HCT116 (cell line): Measurements from ENCODE around the gene TPD52L2. TPM values are rescaled to one million over a fixed set of nuclear protein-coding genes. Genes with fewer than 3 reads are reported as not detected.

ENCODE experiments used
- ATAC-seq: fragments of 200-7000 bp; cut with Tn5 transposase; 2 replicates; pipeline ENCODE4 v1.9.1; 2020; ENCODE audit warnings: mild to moderate bottlenecking, moderate library complexity
- BruUV-seq: library from RNA; stranded (reverse); fragments of 400-500 nt; replicated peaks from 2 replicates; lab custom pipeline; 2021; lab: Mats Ljungman, UMichigan
- CTCF ChIA-PET: fragments of 300-600 bp; sonication (Branson Sonifier 250); formaldehyde crosslinking; loops from one replicate; lab custom pipeline; 2021; ENCODE audit warnings: antibody characterized with exemption; lab: Charles Lee
- POLR2A ChIA-PET: fragments of 300-600, 350-600 bp; sonication (Branson Sonifier 250); formaldehyde crosslinking; loops from one replicate; lab custom pipeline; 2021; ENCODE audit warnings: antibody characterized with exemption; lab: Charles Lee
- RAD21 ChIA-PET, 2 experiments: fragments of 300-600 bp; sonication (Branson Sonifier 250); formaldehyde crosslinking; loops; one replicate each; lab custom pipeline; 2023; ENCODE audit warnings: low total read pairs in 2 of 2; ENCODE audit not compliant: uncharacterized antibody in 2 of 2, unreplicated experiment in 2 of 2, low non-redundant PET in 1 of 2; lab: Charles Lee
- DNase-seq: peaks from one replicate; pipeline ENCODE4 v3.0.0-alpha.2; 2010; ENCODE audit warnings: low read depth, low spot score
- H2AFZ ChIP-seq: fragments of 200-600 bp; shearing (Covaris generic), sonication (generic); 2 replicates; pipeline ENCODE4 v1.6.1; 2017; ENCODE audit warnings: low read depth, mixed run types, mixed read lengths, antibody characterized with exemption, low read length; ENCODE audit not compliant: poor library complexity, severe bottlenecking
- H3K27ac ChIP-seq: 2 replicates; pipeline ENCODE4 v1.5.1; 2012; ENCODE audit warnings: low read depth, low read length
- H3K27me3 ChIP-seq: fragments of 200-600 bp; sonication (generic); 2 replicates; pipeline ENCODE4 v1.6.1; 2016; ENCODE audit warnings: mixed run types, low read length, mixed read lengths; ENCODE audit not compliant: insufficient read depth
- H3K36me3 ChIP-seq, 2 experiments: fragments of 200-500 bp in 1 of 2; fragments of 200-600 bp in 1 of 2; sonication (Bioruptor generic) in 1 of 2; sonication (generic) in 1 of 2; 2 replicates each; pipeline versions ENCODE4 v1.5.1 to v1.6.1; 2014 to 2016; ENCODE audit warnings: low read length in 2 of 2, inconsistent platforms in 1 of 2, mixed read lengths in 1 of 2, mixed run types in 1 of 2; ENCODE audit not compliant: insufficient read depth in 2 of 2, control insufficient read depth in 1 of 2
- H3K4me1 ChIP-seq, 2 experiments: fragments of 200-600 bp in 1 of 2; sonication (generic) in 1 of 2; 2 replicates each; pipeline versions ENCODE4 v1.5.1 to v1.6.1; 2012 to 2017; ENCODE audit warnings: low read length in 2 of 2, inconsistent platforms in 1 of 2, mild to moderate bottlenecking in 1 of 2, mixed read lengths in 1 of 2, mixed run types in 1 of 2, moderate library complexity in 1 of 2; ENCODE audit not compliant: insufficient read depth in 2 of 2, control insufficient read depth in 1 of 2
- H3K4me2 ChIP-seq: fragments of 200-600 bp; sonication (generic); 2 replicates; pipeline ENCODE4 v1.6.1; 2017; ENCODE audit warnings: mixed run types, low read length, mixed read lengths
- H3K4me3 ChIP-seq, 2 experiments: fragments of 200-600 bp in 1 of 2; sonication (generic) in 1 of 2; replicated peaks in 1 of 2; 2 replicates each; pipeline ENCODE4 v1.5.1; 2011 to 2016; ENCODE audit warnings: low read length in 2 of 2, control low read depth in 1 of 2, low read depth in 1 of 2, mild to moderate bottlenecking in 1 of 2, mixed read lengths in 1 of 2, mixed run types in 1 of 2
- H3K79me2 ChIP-seq: fragments of 200-600 bp; sonication (generic); 2 replicates; pipeline ENCODE4 v1.6.1; 2017; ENCODE audit warnings: mild to moderate bottlenecking, mixed run types, low read length, moderate library complexity, mixed read lengths; ENCODE audit not compliant: insufficient read depth
- H3K9ac ChIP-seq: fragments of 200-600 bp; sonication (generic); 2 replicates; pipeline ENCODE4 v1.6.1; 2016; ENCODE audit warnings: low read length, mixed read lengths
- H3K9me2 ChIP-seq: fragments of 200-600 bp; sonication (generic), shearing (Covaris generic); 2 replicates; pipeline ENCODE4 v1.6.1; 2017; ENCODE audit warnings: mixed run types, mild to moderate bottlenecking, moderate library complexity; ENCODE audit not compliant: insufficient read depth
- H3K9me3 ChIP-seq, 2 experiments: fragments of 200-500 bp in 1 of 2; fragments of 200-600 bp in 1 of 2; sonication (Bioruptor generic) in 1 of 2; sonication (generic) in 1 of 2; 2 replicates each; pipeline ENCODE4 v1.6.1; 2014 to 2017; ENCODE audit warnings: low read length in 2 of 2, mixed read lengths in 2 of 2, inconsistent platforms in 1 of 2, low read depth in 1 of 2, mild to moderate bottlenecking in 1 of 2, mixed run types in 1 of 2, moderate library complexity in 1 of 2; ENCODE audit not compliant: control insufficient read depth in 1 of 2, insufficient read depth in 1 of 2
- H4K20me1 ChIP-seq: fragments of 200-600 bp; sonication (generic), shearing (Covaris generic); 2 replicates; pipeline ENCODE4 v1.6.1; 2017; ENCODE audit warnings: mixed run types, mild to moderate bottlenecking, moderate library complexity; ENCODE audit not compliant: insufficient read depth
- ATF3 ChIP-seq: IDR thresholded peaks from 2 replicates; pipeline ENCODE4 v1.6.1; 2012
- CTCF ChIP-seq, 3 experiments: fragments of 200-600 bp in 1 of 3; sonication (generic) in 1 of 3; IDR thresholded peaks in 2 of 3; conservative IDR thresholded peaks in 1 of 3; 2 replicates each; pipeline ENCODE4 v1.5.1; 2012 to 2017; ENCODE audit warnings: low read depth in 2 of 3, low read length in 2 of 3, antibody characterized with exemption in 1 of 3, borderline replicate concordance in 1 of 3, control low read depth in 1 of 3, mild to moderate bottlenecking in 1 of 3, mixed read lengths in 1 of 3, mixed run types in 1 of 3, moderate library complexity in 1 of 3; ENCODE audit not compliant: insufficient read depth in 1 of 3
- EGR1 ChIP-seq: IDR thresholded peaks from 2 replicates; pipeline ENCODE4 v1.6.1; 2012; ENCODE audit warnings: low read depth
- ELF1 ChIP-seq: IDR thresholded peaks from 2 replicates; pipeline ENCODE4 v1.6.1; 2012; ENCODE audit warnings: low read depth, borderline replicate concordance
- FOSL1 ChIP-seq: IDR thresholded peaks from 2 replicates; pipeline ENCODE4 v1.6.1; 2012; ENCODE audit warnings: low read depth
- JUND ChIP-seq: IDR thresholded peaks from 2 replicates; pipeline ENCODE4 v1.6.1; 2012
- MAX ChIP-seq: IDR thresholded peaks from 2 replicates; pipeline ENCODE4 v1.6.1; 2012
- SRF ChIP-seq: IDR thresholded peaks from 2 replicates; pipeline ENCODE4 v1.6.1; 2012; ENCODE audit warnings: low read depth
- ZNF274 ChIP-seq: fragments of 200-500 bp; sonication (Bioruptor generic); IDR thresholded peaks from 2 replicates; pipeline ENCODE4 v1.6.1; 2014; ENCODE audit warnings: mild to moderate bottlenecking, low read depth, low read length, inconsistent platforms
- intact Hi-C: fragments of 100-400 bp; cut with micrococcal nuclease; formaldehyde crosslinking; loops from 2 replicates; pipeline ENCODE4 v1.10.0; 2022
- total RNA-seq: library from RNA; stranded (reverse); gene quantifications from one replicate; pipeline ENCODE4 v1.2.1, GENCODE V29; 2021; ENCODE audit not compliant: unreplicated experiment

The TPD52L2 gene
- total RNA-seq, 1 experiment from 2014 or later = 149 TPM

- Histone ChIP-seq H3K4me2 (peak overlapping the region; percentile 30; the same call in 1 of the 2 replicates), H3K27me3 (no peaks in the 10 kb centered on the region), H3K9ac (no peak overlapping the region), H3K36me3 (no peaks in the 10 kb centered on the region), H3K79me2 (0 out of 2 replicates have a peak, but pooled peaks cover 3% of the 10 kb centered on the region), H3K9me3 (no peaks in the 10 kb centered on the region), H4K20me1 (no peaks in the 10 kb centered on the region), H3K27ac (no peak overlapping the region), H3K9me2 (no peaks in the 10 kb centered on the region), H3K4me1 (peaks cover 0 to 21% of the 10 kb centered on the region in 2 experiments; a peak in 2 of 4 replicates), H3K4me3 (no peak overlapping the region), H2AFZ (no peak overlapping the region)
- RAD21 ChIA-PET = no interaction called here
- BruUV-seq = no TSS peak
- POLR2A ChIA-PET = no interaction called here
- DNase-seq = no peak
- CTCF ChIA-PET = no interaction called here
- intact Hi-C loops = no loop called here
- no peak for TF ChIP-seq FOSL1
- no peak for TF ChIP-seq ATF3
- TF ChIP-seq EGR1 = no peak
- TF ChIP-seq SRF = no peak
- no peak for TF ChIP-seq JUND
- TF ChIP-seq CTCF (IDR thresholded peaks at IDR 0.05 in 2 of 3, conservative IDR thresholded peaks at IDR 0.05 in 1 of 3; ENCODE audit: borderline replicate concordance in 1 of 3, insufficient read depth in 1 of 3, low read depth in 2 of 3, low read length in 2 of 3) = no peak
- no peak for TF ChIP-seq ELF1
- no peak for TF ChIP-seq ZNF274
- no peak for TF ChIP-seq MAX
- no peak for ATAC-seq
Observed at GRCh38 chr20:63826753-63827152, 38.3 kb upstream of the TPD52L2 start.
